Spleen (tissue), 7 donors: Measurements from ENCODE around the gene FMN2.

Experiments
- POLR2A ChIP-seq, 3 donors: fragments of 450-650 bp; IDR thresholded peaks; one replicate each; pipeline ENCODE4 v1.5.1; 2017; ENCODE audit warnings: antibody characterized with exemption in 3 of 3, mild to moderate bottlenecking in 1 of 3
- POLR2AphosphoS5 ChIP-seq, 3 donors: sonication (generic); formaldehyde crosslinking; IDR thresholded peaks; one replicate each; pipeline ENCODE4 v1.5.1; 2017; ENCODE audit warnings: antibody characterized with exemption in 3 of 3
- TF ChIP-seq, protein P1 (sequence below), 11 experiments: fragments of 200-600 bp in 7 of 11; fragments of 450-650 bp in 4 of 11; sonication (generic) in 4 of 11; IDR thresholded peaks in 8 of 11; conservative IDR thresholded peaks in 3 of 11; 1 replicate in 7 of 11; 2 replicates in 4 of 11; pipeline versions ENCODE4 v1.4.0 to v1.8.0; 2016 to 2021; ENCODE audit warnings: antibody characterized with exemption in 11 of 11, inconsistent platforms in 4 of 11, mild to moderate bottlenecking in 1 of 11
- donor health status: DM: no; HTN: no; CAD: no; lungs with moderate emphysema.
- donor health status: DM: no; HTN: no; CAD: no.
- donor health status: DM: no; HTN: no; CAD: no.

DNA sequence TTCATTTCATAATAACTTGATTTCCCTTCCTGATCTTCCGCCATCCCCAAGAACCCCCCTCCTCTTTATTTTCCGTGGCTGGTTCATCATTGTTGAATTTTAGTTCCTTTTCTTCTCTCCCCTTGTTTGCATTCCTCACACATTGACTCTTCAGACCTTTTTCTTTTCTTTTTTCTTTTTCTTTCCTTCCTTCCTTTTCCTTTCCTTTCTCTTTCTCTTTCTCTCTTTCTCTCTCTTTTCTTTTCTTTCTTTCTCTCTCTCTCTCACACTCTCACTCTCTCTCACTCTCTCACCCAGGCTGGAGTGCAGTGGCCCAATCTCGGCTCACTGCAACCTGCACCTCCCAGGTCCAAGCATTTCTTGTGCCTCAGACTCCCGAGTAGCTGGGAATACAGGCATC, 231.3 kb downstream of the FMN2 start:
- TF ChIP-seq, protein P1, sequence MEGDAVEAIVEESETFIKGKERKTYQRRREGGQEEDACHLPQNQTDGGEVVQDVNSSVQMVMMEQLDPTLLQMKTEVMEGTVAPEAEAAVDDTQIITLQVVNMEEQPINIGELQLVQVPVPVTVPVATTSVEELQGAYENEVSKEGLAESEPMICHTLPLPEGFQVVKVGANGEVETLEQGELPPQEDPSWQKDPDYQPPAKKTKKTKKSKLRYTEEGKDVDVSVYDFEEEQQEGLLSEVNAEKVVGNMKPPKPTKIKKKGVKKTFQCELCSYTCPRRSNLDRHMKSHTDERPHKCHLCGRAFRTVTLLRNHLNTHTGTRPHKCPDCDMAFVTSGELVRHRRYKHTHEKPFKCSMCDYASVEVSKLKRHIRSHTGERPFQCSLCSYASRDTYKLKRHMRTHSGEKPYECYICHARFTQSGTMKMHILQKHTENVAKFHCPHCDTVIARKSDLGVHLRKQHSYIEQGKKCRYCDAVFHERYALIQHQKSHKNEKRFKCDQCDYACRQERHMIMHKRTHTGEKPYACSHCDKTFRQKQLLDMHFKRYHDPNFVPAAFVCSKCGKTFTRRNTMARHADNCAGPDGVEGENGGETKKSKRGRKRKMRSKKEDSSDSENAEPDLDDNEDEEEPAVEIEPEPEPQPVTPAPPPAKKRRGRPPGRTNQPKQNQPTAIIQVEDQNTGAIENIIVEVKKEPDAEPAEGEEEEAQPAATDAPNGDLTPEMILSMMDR (IDR thresholded peaks at IDR 0.05 in 8 of 11, conservative IDR thresholded peaks at IDR 0.05 in 3 of 11), result no peak
- TF ChIP-seq POLR2A (IDR thresholded peaks at IDR 0.05) (no peak), POLR2AphosphoS5 (IDR thresholded peaks at IDR 0.05) (no peak)
